HK-2 (cell line): Measurements from ENCODE around the gene NDUFS7.

Experiments
- DNase-seq: peaks from one replicate; pipeline ENCODE4 v3.0.0-alpha.2; 2018; ENCODE audit not compliant: unreplicated experiment

Gene NDUFS7

GRCh38 chr19:1383312-1384084, at the start of gene NDUFS7:
Gene NDUFS7, plus strand, starts transcription at chr19:1383907. Its CDS starts 20 bp downstream, at chr19:1383927.
- peak; percentile 96 for DNase-seq

- DNase-seq, result no peak
These were observed 47.5 kb upstream of the NDUFS7 start for GRCh38 chr19:1336079-1336684.

DNA sequence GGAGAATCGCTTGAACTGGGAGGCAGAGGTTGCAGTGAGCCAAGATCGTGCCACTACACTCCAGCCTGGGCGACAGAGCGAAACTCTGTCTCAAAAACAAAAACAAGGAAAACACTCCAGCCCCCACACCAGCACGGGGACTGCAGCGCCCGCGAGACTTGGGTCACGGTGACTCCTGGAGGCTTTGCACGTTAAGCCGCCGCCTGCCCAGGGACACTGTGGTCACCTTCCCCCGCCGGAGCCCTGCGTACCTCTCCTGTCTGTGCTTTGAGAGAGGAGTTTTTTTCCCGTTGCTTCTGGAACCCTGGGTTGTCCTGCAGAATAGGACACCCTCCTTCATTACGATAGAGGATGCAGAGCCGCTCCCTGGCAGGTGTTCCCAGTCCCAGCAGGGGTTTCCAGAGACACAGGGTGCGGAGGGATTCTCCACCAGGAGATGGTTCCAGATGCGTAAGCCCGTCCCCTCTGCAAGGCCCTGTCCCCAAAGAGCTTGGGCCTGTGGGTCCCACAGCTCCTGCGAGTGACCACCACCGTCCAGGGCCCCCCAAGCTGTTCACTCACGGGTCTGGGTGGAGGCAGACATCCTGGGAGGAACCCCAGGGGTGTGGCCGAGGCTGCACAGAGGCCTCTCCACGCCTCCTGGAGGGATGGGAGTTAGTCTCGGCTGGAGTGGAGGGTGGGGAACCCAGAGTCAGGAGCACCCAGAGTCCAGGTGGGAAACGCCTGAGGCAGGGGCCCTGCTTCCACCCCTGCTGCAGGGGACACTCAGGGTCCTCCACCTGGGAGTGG, 42.8 kb upstream of the NDUFS7 start:
- no peak for DNase-seq

DNA sequence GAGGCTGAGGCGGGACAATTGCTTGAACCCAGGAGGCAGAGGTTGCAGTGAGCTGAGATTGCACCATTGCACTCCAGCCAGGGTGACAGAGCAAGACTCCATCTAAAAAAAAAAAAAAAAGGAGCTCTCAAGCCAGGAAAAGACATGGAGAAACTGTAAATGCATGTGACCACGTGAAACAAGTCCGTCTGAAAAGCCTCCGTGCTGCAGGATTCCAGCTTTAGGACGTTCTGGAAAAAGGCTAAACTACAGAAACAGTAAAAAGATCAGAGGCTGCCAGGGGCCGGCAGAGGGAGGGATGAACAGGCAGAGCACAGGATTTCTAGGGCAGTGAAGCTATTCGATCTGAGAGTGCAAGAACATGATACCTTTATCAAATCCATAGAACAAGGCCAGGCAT, 40.7 kb upstream of the NDUFS7 start:
- DNase-seq, result no peak

GRCh38 chr19:1349211-1349610, 34.5 kb upstream of the NDUFS7 start:
- no peak for DNase-seq

GRCh38 chr19:1350867-1351266, 32.8 kb upstream of the NDUFS7 start:
- DNase-seq, result no peak

DNA sequence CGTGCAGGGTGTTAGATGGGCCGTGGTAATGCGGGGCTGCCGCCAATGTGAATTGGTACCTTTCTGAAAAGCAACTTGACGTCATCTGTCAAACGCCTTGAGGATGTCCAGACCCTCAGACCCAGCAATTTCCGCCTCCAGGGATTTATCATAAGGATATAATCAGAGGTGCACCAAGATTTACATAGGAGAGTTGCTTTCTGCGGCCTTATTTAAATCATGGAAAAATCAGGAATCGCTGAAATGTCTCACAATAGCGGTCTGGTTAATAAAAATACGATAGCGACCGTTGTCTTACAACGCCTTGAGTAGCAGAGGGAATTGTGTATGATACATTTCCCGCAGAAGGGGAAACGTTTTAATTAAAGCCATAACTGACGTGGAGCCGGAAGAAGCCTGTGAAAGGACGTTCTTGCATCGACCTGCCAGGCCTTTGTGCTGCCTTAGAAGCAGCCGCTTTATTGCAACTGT, 32.3 kb upstream of the NDUFS7 start:
- no peak for DNase-seq

- DNase-seq, result no peak
These were observed 30.6 kb upstream of the NDUFS7 start for GRCh38 chr19:1353144-1353543.

DNA sequence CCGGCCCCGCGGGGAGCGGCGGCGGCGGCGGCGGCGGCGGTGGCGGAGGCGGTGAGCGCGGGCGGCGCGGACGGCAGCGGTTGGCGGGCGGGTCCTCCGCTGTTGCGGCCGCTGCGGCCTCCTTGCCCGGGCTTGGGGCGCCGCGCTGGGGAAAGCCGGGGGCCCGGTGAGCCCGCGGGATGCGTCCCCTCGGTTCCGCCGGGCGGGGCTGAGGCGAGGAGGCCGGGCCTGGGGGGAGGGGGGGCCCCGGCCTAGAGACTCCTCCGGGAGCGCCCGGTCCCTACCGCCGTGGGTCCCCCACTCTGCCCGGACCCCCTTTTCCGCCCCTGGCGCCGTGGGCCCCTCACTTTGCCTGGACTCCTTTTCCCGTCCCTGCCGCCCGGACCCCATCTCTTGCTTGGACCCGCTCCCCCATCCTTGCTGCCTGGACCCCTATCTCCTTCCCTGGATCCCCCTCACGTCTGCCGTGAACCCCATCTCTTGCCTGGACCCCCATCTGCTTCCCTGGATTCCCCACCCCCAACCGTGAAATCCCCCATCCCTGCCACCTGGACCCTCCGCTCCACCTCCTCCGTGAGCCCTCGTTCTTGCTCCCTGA, 28.6 kb upstream of the NDUFS7 start:
- no peak for DNase-seq

DNA sequence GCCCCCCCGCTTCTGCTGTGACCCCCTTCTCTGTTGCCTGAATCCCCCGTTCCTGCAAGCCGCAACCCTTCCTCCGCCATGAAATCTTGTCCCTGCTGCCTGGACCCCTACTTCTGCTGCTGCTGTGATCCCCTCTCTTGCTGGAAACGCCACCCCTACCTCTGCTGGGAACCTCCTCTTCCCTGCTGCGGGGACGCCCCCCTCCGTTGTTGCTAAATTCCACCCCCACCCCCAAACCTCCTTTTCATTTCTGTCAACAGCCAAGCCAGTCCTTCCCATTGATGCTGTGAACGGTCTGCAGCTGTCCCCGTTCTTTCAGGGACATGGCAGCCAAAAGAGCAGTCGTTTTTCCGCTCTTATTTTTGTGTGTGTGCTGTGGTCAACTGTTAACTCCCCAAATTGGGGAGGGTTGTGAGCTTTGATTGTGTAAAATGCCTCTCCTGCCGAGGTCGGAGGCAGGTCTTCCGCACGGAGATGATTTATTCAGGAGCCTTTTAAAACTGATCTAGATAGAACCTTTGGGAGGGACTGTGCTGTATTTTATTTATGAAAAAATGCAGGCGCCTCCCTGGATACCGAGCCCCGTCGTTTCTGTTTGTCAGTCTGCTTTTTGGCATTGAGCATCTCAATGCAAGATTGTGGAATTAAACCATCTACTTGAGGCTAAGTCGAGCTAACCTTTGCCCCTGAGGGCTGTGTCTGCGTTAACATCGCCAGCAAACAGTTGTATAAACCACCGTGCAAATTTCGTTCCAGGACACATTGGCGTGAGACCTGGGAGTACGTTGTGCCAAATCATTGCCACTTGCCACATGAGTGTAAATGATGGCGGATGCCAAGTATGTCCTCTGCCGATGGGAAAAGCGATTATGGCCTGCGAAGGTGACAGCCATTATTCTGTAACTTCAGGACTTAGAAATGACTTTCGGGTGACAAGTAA, 27.9 kb upstream of the NDUFS7 start:
- DNase-seq, result no peak

GRCh38 chr19:1356508-1356865, 27.2 kb upstream of the NDUFS7 start:
- no peak for DNase-seq

- DNase-seq, result no peak
These were observed 26.1 kb upstream of the NDUFS7 start for GRCh38 chr19:1357531-1358109.

GRCh38 chr19:1360126-1360817, 23.4 kb upstream of the NDUFS7 start:
- DNase-seq, result no peak

DNA sequence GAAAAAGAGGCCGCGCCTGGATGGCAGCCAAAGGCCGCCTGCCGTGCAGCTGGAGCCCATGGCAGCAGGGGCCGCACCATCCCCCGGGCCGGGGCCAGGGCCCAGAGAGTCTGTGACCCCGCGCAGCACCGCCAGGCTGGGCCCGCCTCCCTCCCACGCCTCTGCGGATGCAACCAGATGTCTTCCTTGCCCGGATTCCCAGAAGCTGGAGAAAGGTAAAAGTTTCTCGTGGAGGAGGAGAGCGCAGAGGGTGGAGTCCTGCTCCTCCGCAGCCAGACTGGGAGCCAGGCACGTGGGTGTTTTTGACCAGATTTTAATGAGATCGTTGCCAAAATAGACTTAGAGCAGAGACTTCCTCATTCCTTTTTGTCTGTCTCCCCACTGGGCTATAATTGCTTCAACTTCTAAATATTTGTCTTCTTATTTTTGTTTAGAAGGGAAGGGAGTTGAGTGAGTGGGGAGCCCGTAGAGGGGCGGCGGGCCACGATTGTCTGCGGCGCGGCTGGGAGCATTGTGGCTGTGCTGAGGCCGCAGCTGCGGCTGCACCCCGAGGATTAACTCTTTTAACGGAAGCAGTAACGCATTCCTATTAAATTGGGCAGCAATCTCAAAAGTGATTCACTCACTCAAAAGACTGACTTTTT, 22.8 kb upstream of the NDUFS7 start:
- no peak for DNase-seq

DNA sequence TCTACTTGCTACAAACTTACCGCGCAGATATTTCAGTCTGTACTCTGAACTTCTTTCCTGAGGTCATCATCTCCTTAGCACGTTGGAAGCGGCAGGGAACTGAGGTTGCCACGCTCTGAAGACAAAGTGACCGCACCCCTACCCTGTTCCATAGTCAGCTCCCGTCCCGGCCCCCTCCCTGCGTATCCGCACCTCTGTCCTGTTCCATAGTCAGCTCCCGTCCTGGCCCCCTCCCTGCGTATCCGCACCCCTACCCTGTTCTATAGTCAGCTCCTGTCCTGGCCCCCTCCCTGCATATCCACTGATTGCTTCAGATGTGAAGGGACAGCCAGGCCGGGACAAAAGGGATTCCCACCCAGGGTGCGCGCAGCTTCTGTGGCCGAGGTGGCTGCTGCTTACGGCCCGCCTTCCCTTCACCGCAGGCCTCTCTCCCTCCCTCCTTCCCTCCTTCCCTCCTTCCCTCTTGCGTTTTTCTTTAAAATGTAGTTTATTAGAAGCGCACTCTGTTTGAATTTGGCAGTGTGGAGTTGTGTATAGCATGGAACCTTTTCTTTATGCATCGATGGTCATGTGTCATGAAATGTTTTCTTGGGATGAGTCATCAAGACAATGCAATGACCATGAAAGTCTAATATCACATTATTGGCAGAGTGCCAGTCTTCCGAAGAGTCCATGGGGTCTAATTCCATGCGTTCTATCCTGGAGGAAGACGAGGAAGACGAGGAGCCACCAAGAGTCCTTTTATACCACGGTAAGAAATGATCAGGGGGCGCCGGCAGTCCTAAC, 21.9 kb upstream of the NDUFS7 start:
- DNase-seq, result no peak

DNA sequence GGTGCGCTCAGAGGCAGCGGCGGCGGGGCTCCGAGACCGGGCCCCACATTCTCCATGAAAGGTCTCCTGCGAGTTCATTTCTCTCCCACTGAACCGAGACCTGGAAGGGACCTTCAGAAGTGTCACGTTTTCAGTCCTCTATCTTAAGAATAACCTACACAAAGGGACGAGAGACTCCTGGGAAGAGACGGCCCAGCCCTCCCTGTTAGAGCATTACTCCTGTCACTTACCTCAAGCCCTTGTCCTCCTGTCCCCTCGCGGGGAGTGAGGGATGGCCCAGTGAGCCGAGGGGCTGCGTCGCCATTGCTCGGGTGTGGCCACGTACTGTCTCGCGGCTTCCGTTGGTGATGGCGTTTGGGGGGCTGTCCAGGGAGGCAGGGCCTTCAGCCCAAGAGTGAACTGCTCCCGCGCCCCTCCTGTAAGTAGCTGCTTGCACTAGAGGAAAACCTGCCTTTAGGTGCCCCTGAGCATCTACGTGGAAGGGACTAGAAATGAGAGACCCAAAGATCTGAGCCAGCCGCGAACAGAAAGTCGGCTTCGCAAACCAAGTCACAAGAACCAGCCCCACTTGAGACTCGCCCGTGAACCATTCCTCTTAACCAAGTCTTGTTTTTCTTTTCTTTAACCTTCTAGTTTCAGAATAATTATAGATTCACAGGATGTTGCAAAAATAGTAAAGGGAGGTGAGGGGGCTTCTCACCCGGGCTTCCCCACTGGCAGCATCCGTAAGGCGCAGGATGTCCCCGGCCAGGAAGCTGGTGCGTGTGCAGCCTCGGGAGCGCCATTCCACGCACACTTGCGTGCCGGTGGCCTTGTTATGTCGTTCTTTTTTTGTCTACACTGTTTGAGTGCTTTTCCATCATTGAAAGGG, 21.1 kb upstream of the NDUFS7 start:
- DNase-seq, result no peak

- DNase-seq, result no peak
These were observed 20.1 kb upstream of the NDUFS7 start for GRCh38 chr19:1363599-1363998.
